SU-DHL-6 (cell line): ENCODE measurements around the gene TTLL13.
"Not testable (repeated sequence)": the region's sequence is repeated elsewhere in the genome, so short reads cannot be mapped to it uniquely, and the experiment has no call there.

Experiments used
- EZH2phosphoT487 ChIP-seq: fragments of 200-600 bp; sonication (generic), shearing (Covaris generic); conservative IDR thresholded peaks from 2 replicates; pipeline ENCODE4 v1.6.1; 2018; ENCODE audit warnings: mild to moderate bottlenecking, antibody characterized with exemption, low read length, moderate library complexity, mixed read lengths
- TF ChIP-seq, protein P1 (sequence below): fragments of 200-600 bp; sonication (generic); IDR thresholded peaks from one replicate; pipeline ENCODE4 v1.5.1; 2017; ENCODE audit warnings: antibody characterized with exemption, mild to moderate bottlenecking, low read length, moderate library complexity; ENCODE audit not compliant: insufficient read depth, poor library complexity, severe bottlenecking

- TF ChIP-seq, protein P1, sequence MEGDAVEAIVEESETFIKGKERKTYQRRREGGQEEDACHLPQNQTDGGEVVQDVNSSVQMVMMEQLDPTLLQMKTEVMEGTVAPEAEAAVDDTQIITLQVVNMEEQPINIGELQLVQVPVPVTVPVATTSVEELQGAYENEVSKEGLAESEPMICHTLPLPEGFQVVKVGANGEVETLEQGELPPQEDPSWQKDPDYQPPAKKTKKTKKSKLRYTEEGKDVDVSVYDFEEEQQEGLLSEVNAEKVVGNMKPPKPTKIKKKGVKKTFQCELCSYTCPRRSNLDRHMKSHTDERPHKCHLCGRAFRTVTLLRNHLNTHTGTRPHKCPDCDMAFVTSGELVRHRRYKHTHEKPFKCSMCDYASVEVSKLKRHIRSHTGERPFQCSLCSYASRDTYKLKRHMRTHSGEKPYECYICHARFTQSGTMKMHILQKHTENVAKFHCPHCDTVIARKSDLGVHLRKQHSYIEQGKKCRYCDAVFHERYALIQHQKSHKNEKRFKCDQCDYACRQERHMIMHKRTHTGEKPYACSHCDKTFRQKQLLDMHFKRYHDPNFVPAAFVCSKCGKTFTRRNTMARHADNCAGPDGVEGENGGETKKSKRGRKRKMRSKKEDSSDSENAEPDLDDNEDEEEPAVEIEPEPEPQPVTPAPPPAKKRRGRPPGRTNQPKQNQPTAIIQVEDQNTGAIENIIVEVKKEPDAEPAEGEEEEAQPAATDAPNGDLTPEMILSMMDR = not testable (repeated sequence)
- TF ChIP-seq EZH2phosphoT487 = not testable (repeated sequence)
Measured at GRCh38 chr15:90281637-90282036, 32.3 kb downstream of the TTLL13 start.
